GM12878 (cell line): Measurements from ENCODE around the gene FGF11. TPM values are rescaled to one million over a fixed set of nuclear protein-coding genes. Genes with fewer than 3 reads are reported as not detected.

Source experiments
- ATF3 ChIP-seq: IDR thresholded peaks from 2 replicates; pipeline ENCODE4 v1.6.1; 2011; ENCODE audit warnings: low read depth, mild to moderate bottlenecking, low read length, moderate library complexity, borderline replicate concordance; ENCODE audit errors: extremely low read depth
- EGR1 ChIP-seq, 2 experiments: IDR thresholded peaks; 1 replicate in 1 of 2; 2 replicates in 1 of 2; pipeline ENCODE4 v1.6.1; 2011 to 2012; ENCODE audit warnings: low read depth in 2 of 2, low read length in 2 of 2, borderline replicate concordance in 1 of 2, mild to moderate bottlenecking in 1 of 2, moderate library complexity in 1 of 2
- IRF3 ChIP-seq: fragments of 450-650 bp; IDR thresholded peaks from 2 replicates; pipeline ENCODE4 v1.6.1; 2014; ENCODE audit warnings: mild to moderate bottlenecking
- LARP7 ChIP-seq: fragments of 450-650 bp; IDR thresholded peaks from 2 replicates; pipeline ENCODE4 v1.6.1; 2017; ENCODE audit warnings: mild to moderate bottlenecking
- MEF2B ChIP-seq: fragments of 450-650 bp; IDR thresholded peaks from 2 replicates; pipeline ENCODE4 v1.6.1; 2018; ENCODE audit warnings: mild to moderate bottlenecking, moderate library complexity; ENCODE audit not compliant: partially characterized antibody, poor library complexity, severe bottlenecking
- NKRF ChIP-seq: fragments of 450-650 bp; conservative IDR thresholded peaks from 2 replicates; pipeline ENCODE4 v1.6.1; 2017; ENCODE audit warnings: mild to moderate bottlenecking, moderate library complexity
- PBX3 ChIP-seq: IDR thresholded peaks from 2 replicates; pipeline ENCODE4 v1.6.1; 2011; ENCODE audit warnings: mild to moderate bottlenecking, low read depth, low read length, moderate library complexity; ENCODE audit not compliant: insufficient replicate concordance
- RCOR1 ChIP-seq: conservative IDR thresholded peaks from 2 replicates; pipeline ENCODE4 v1.6.1; 2012; ENCODE audit warnings: low read depth, low read length, improper control_type of control experiment
- SMC3 ChIP-seq: IDR thresholded peaks from 2 replicates; pipeline ENCODE4 v1.6.1; 2011; ENCODE audit warnings: low read length, improper control_type of control experiment, borderline replicate concordance
- SP1 ChIP-seq: IDR thresholded peaks from one replicate; pipeline ENCODE4 v1.6.1; 2011; ENCODE audit warnings: low read depth, low read length
- TAF1 ChIP-seq: IDR thresholded peaks from 2 replicates; pipeline ENCODE4 v1.6.1; 2011; ENCODE audit warnings: mild to moderate bottlenecking, low read depth, low read length, borderline replicate concordance
- TCF3 ChIP-seq: IDR thresholded peaks from 2 replicates; pipeline ENCODE4 v1.6.1; 2012; ENCODE audit warnings: low read depth, mild to moderate bottlenecking, low read length, borderline replicate concordance; ENCODE audit not compliant: insufficient read depth
- ZNF384 ChIP-seq: IDR thresholded peaks from 2 replicates; pipeline ENCODE4 v1.6.1; 2012; ENCODE audit warnings: low read depth, mild to moderate bottlenecking, low read length, improper control_type of control experiment, borderline replicate concordance
- ZNF622 ChIP-seq: fragments of 450-650 bp; IDR thresholded peaks from 2 replicates; pipeline ENCODE4 v1.6.1; 2017; ENCODE audit warnings: mild to moderate bottlenecking, inconsistent platforms
- polyA plus RNA-seq, 11 experiments: library from polyadenylated mRNA; depleted of rRNA in 4 of 11; unstranded in 6 of 11; stranded (reverse) in 5 of 11; fragments of >200 nt; fragmentation: Nextera tagmentation in 4 of 11; fragmentation: Illumina TruSeq in 1 of 11; extraction: Ambion mirVana in 4 of 11; extraction: Trizol in 1 of 11; gene quantifications; 1 replicate in 1 of 11; 2 replicates in 10 of 11; pipeline versions ENCODE4 v1.2.1 to v1.2.3, GENCODE V29; 2011 to 2016; ENCODE audit warnings: inconsistent platforms in 2 of 11, missing spikeins in 2 of 11, low read depth in 1 of 11
- total RNA-seq, 4 experiments: library from RNA; depleted of rRNA in 3 of 4; stranded (reverse); fragments of >200 nt in 3 of 4; fragmentation: Illumina TruSeq in 1 of 4; extraction: Trizol in 1 of 4; gene quantifications; 2 replicates each; pipeline versions ENCODE4 v1.2.1 to v1.2.3, GENCODE V29; 2013 to 2021
- TF ChIP-seq, protein P1 (sequence below): fragments of 450-650 bp; IDR thresholded peaks from 2 replicates; pipeline ENCODE4 v1.6.1; 2017; ENCODE audit warnings: antibody characterized with exemption, mild to moderate bottlenecking, moderate library complexity
- TF ChIP-seq, protein P2 (sequence below): fragments of 450-650 bp; IDR thresholded peaks from 2 replicates; pipeline ENCODE4 v1.6.1; 2017; ENCODE audit warnings: mild to moderate bottlenecking, moderate library complexity

FGF11 gene
- total and polyA plus RNA-seq, 10 of the 15 experiments (the other 5 are each of a cell fraction or from before 2014, with no cell fraction given) = 0.69 to 21.1 (median 2.6) TPM

DNA sequence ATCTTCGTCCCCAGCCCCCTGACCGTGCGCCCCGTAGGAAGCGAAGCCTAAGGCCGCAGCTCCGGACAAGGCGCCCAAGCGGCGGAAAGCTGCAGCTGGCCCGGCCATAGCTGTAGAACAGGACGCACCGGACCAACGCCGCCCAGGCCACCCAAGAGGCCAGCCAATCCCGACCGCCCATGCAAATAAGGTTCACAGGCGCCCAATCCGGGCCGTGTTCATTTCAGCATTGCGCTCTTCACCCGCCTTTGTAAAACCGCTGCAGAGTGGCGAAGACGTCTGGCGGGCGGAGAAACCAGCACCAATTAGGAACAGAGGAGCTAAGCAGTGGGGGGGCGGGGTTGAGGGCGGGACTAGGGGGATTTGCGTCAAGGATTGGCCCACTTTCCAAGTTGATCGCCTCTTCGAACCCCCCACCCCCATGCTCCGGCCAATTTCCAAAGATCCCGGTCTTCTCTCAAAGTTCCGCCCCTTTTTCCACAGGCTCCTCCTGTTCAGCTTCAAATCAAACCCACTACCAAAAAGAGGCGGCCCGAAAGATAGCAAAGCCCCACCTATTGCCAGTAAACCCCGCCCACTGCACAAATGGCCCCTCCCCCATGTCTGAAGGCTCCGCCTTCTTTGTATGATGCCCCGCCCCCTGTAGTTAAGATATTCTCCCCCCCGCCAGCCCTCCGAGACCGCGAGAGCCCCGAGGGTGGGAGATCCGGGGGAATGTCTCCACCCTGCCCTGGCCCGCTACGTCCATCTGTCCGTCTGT lies 35.2 kb upstream of the FGF11 start, which contains the start of gene TMEM256 (continued):
- TF ChIP-seq, protein P1, sequence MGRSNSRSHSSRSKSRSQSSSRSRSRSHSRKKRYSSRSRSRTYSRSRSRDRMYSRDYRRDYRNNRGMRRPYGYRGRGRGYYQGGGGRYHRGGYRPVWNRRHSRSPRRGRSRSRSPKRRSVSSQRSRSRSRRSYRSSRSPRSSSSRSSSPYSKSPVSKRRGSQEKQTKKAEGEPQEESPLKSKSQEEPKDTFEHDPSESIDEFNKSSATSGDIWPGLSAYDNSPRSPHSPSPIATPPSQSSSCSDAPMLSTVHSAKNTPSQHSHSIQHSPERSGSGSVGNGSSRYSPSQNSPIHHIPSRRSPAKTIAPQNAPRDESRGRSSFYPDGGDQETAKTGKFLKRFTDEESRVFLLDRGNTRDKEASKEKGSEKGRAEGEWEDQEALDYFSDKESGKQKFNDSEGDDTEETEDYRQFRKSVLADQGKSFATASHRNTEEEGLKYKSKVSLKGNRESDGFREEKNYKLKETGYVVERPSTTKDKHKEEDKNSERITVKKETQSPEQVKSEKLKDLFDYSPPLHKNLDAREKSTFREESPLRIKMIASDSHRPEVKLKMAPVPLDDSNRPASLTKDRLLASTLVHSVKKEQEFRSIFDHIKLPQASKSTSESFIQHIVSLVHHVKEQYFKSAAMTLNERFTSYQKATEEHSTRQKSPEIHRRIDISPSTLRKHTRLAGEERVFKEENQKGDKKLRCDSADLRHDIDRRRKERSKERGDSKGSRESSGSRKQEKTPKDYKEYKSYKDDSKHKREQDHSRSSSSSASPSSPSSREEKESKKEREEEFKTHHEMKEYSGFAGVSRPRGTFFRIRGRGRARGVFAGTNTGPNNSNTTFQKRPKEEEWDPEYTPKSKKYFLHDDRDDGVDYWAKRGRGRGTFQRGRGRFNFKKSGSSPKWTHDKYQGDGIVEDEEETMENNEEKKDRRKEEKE = no peak
- peak; percentile 97 for TF ChIP-seq SP1
- TF ChIP-seq IRF3 = peak; percentile 73; the same call in 1 of the 2 replicates
- 0 out of 2 replicates have a peak, but pooled peaks have one; percentile 47 for TF ChIP-seq LARP7
- no peak for TF ChIP-seq TCF3
- TF ChIP-seq, protein P2, sequence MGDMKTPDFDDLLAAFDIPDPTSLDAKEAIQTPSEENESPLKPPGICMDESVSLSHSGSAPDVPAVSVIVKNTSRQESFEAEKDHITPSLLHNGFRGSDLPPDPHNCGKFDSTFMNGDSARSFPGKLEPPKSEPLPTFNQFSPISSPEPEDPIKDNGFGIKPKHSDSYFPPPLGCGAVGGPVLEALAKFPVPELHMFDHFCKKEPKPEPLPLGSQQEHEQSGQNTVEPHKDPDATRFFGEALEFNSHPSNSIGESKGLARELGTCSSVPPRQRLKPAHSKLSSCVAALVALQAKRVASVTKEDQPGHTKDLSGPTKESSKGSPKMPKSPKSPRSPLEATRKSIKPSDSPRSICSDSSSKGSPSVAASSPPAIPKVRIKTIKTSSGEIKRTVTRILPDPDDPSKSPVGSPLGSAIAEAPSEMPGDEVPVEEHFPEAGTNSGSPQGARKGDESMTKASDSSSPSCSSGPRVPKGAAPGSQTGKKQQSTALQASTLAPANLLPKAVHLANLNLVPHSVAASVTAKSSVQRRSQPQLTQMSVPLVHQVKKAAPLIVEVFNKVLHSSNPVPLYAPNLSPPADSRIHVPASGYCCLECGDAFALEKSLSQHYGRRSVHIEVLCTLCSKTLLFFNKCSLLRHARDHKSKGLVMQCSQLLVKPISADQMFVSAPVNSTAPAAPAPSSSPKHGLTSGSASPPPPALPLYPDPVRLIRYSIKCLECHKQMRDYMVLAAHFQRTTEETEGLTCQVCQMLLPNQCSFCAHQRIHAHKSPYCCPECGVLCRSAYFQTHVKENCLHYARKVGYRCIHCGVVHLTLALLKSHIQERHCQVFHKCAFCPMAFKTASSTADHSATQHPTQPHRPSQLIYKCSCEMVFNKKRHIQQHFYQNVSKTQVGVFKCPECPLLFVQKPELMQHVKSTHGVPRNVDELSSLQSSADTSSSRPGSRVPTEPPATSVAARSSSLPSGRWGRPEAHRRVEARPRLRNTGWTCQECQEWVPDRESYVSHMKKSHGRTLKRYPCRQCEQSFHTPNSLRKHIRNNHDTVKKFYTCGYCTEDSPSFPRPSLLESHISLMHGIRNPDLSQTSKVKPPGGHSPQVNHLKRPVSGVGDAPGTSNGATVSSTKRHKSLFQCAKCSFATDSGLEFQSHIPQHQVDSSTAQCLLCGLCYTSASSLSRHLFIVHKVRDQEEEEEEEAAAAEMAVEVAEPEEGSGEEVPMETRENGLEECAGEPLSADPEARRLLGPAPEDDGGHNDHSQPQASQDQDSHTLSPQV = no peak
- no peak for TF ChIP-seq ATF3
- TF ChIP-seq ZNF384 = no peak
- TF ChIP-seq EGR1 (IDR thresholded peaks at IDR 0.05; ENCODE audit: borderline replicate concordance in 1 of 2, low read depth in 2 of 2, low read length in 2 of 2) = 0 out of 3 replicates have a peak, but pooled peaks of 1 of the 2 experiments have one; percentile 5
- peak; percentile 88; the same call in 1 of the 2 replicates for TF ChIP-seq TAF1
- no peak for TF ChIP-seq SMC3
- no peak for TF ChIP-seq PBX3
- no peak for TF ChIP-seq RCOR1
- TF ChIP-seq ZNF622 = no peak
- peak; percentile 82; the same call in 1 of the 2 replicates for TF ChIP-seq NKRF
- no peak for TF ChIP-seq MEF2B
